PC-3 (cell line): Measurements from ENCODE around the gene OPTC. TPM values are rescaled to one million over a fixed set of nuclear protein-coding genes. Genes with fewer than 3 reads are reported as not detected.

Experiments used
- ATAC-seq: fragments of 200-7000 bp; cut with Tn5 transposase; 2 replicates; pipeline ENCODE4 v1.9.1; 2020; ENCODE audit warnings: mild to moderate bottlenecking, moderate library complexity
- BruUV-seq: library from RNA; stranded (reverse); fragments of 400-500 nt; replicated peaks from 2 replicates; lab custom pipeline; 2021; lab: Mats Ljungman, UMichigan
- CTCF ChIA-PET: fragments of 300-600 bp; sonication (Branson Sonifier 250); formaldehyde crosslinking; loops from one replicate; lab custom pipeline; 2022; ENCODE audit warnings: antibody characterized with exemption; lab: Charles Lee
- POLR2A ChIA-PET: fragments of 300-600 bp; sonication (Branson Sonifier 250); formaldehyde crosslinking; loops from one replicate; lab custom pipeline; 2022; ENCODE audit warnings: antibody characterized with exemption; ENCODE audit not compliant: unreplicated experiment; lab: Charles Lee
- DNase-seq: peaks from one replicate; pipeline ENCODE4 v3.0.0-alpha.2; 2015
- H2AFZ ChIP-seq: fragments of 300-600 bp; sonication (generic); 2 replicates; pipeline ENCODE4 v1.6.0; 2016; ENCODE audit warnings: antibody characterized with exemption, low read length
- H3F3A ChIP-seq: fragments of 300-600 bp; sonication (generic); one replicate; pipeline ENCODE4 v1.6.0; 2017; ENCODE audit warnings: antibody characterized with exemption, low read length, control low read depth, mild to moderate bottlenecking; ENCODE audit not compliant: unreplicated experiment
- H3K27ac ChIP-seq: fragments of 300-600 bp; sonication (generic); 2 replicates; pipeline ENCODE4 v1.5.1; 2016; ENCODE audit warnings: mild to moderate bottlenecking, low read length
- H3K27me3 ChIP-seq: fragments of 300-600 bp; sonication (generic); 2 replicates; pipeline ENCODE4 v1.6.1; 2016; ENCODE audit warnings: low read length, mixed read lengths
- H3K36me3 ChIP-seq: fragments of 300-600 bp; sonication (generic); 2 replicates; pipeline ENCODE4 v1.6.1; 2016; ENCODE audit warnings: low read depth, mixed run types, low read length, mixed read lengths
- H3K4me1 ChIP-seq: fragments of 300-600 bp; sonication (generic); 2 replicates; pipeline ENCODE4 v1.5.1; 2016; ENCODE audit warnings: low read length; ENCODE audit not compliant: insufficient read depth
- H3K4me2 ChIP-seq: fragments of 300-600 bp; sonication (generic); 2 replicates; pipeline ENCODE4 v1.6.0; 2016; ENCODE audit warnings: low read length
- H3K4me3 ChIP-seq: fragments of 300-600 bp; sonication (generic); 2 replicates; pipeline ENCODE4 v1.5.1; 2016; ENCODE audit warnings: mild to moderate bottlenecking, low read length, mixed read lengths
- H3K79me2 ChIP-seq: fragments of 300-600 bp; sonication (generic); 2 replicates; pipeline ENCODE4 v1.6.1; 2017; ENCODE audit warnings: low read length, mixed read lengths
- H3K9ac ChIP-seq: fragments of 300-600 bp; sonication (generic); 2 replicates; pipeline ENCODE4 v1.6.0; 2016; ENCODE audit warnings: mild to moderate bottlenecking, low read length
- H3K9me2 ChIP-seq: fragments of 300-600 bp; sonication (generic); replicated peaks from 2 replicates; pipeline ENCODE4 v1.6.1; 2016; ENCODE audit warnings: mixed run types, low read length, mixed read lengths
- H3K9me3 ChIP-seq: fragments of 300-600 bp; sonication (generic); 2 replicates; pipeline ENCODE4 v1.6.1; 2016; ENCODE audit warnings: low read length, mixed read lengths
- H4K20me1 ChIP-seq: fragments of 300-600 bp; sonication (generic); 2 replicates; pipeline ENCODE4 v1.6.1; 2016; ENCODE audit warnings: low read length, mixed read lengths
- CTCF ChIP-seq: fragments of 300-600 bp; sonication (generic); conservative IDR thresholded peaks from 2 replicates; pipeline ENCODE4 v1.5.1; 2017; ENCODE audit warnings: antibody characterized with exemption, low read depth, mild to moderate bottlenecking, low read length
- EZH2 ChIP-seq: fragments of 300-600 bp; sonication (generic); IDR thresholded peaks from one replicate; pipeline ENCODE4 v1.6.1; 2017; ENCODE audit warnings: antibody characterized with exemption, mild to moderate bottlenecking, low read length; ENCODE audit not compliant: unreplicated experiment
- EZH2phosphoT487 ChIP-seq: fragments of 300-600 bp; sonication (generic); IDR thresholded peaks from 2 replicates; pipeline ENCODE4 v1.6.1; 2018; ENCODE audit warnings: mild to moderate bottlenecking, antibody characterized with exemption, low read length, borderline replicate concordance
- intact Hi-C: fragments of 100-400 bp; cut with micrococcal nuclease; formaldehyde crosslinking; loops from 2 replicates; pipeline ENCODE4 v1.9.0; 2023
- total RNA-seq: library from RNA; depleted of rRNA; stranded (reverse); fragments of >200 nt; gene quantifications from 2 replicates; pipeline ENCODE4 v1.2.3, GENCODE V29; 2014; rRNA removed

Gene OPTC
- total RNA-seq, 1 experiment from 2014 or later: not detected

DNA sequence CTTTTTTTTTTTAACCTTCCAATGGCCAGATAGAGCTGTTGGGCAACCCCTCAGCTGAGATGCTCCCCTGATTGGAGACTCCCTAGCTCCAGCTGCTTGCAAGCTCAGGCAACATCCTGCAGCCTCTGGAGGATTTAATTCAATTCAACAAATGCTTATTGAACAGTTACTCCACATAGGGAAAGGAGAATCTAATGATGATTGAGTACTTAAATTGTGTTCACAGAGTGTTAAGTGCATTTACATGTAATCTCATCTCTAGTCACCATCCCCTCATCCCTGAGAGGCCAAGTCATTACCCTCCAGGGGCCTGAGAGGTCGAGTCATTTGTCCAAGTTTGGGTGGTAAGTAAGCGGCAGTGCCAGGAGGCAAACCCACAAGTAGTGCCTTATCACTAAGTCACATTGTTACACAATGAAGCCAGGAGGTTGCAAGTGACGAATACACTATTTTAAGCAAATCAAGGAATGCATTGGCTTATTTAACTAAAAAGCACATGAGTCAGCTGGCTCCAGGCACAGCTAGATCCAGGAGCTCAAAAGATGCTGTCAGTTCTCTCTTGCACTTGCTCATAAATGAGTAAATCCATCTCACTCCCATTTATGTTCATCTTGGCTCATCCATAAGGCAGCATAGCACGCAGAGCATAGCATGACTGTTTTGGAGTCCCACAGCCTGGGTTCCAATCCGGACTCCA is 64.3 kb downstream of the OPTC start:
- peaks cover 49% of the 10 kb centered on the region for H3K4me1 ChIP-seq
- ChIA-PET CTCF (interaction anchor here (0.6 to 1.2 kb wide), 4 partner anchors 28 to 291 kb away, joined by 3 to 6 read pairs (median 3); no protein-coding TSS in a partner anchor), POLR2A (interaction anchor here (0.6 to 0.9 kb wide), 3 partner anchors 9 to 69 kb away, joined by 3 to 6 read pairs (median 4); no protein-coding TSS in a partner anchor)
- DNase-seq (peak; percentile 99), ATAC-seq (peak; percentile 77)
- H3K27ac ChIP-seq: peak overlapping the region; percentile 97
- no peak for TF ChIP-seq CTCF
- no peak for TF ChIP-seq EZH2
- TF ChIP-seq EZH2phosphoT487: no peak
- peak overlapping the region; percentile 27; the same call in 1 of the 2 replicates for H3K4me3 ChIP-seq
- H2AFZ ChIP-seq: peak overlapping the region; percentile 58; the same call in 1 of the 2 replicates
- H3K9me2 ChIP-seq: no peaks in the 10 kb centered on the region
- H3F3A ChIP-seq: peaks cover 19% of the 10 kb centered on the region
- H3K9me3 ChIP-seq: no peaks in the 10 kb centered on the region
- no TSS peak for BruUV-seq
- no peaks in the 10 kb centered on the region for H3K79me2 ChIP-seq
- H3K4me2 ChIP-seq: peak overlapping the region; percentile 69
- intact Hi-C loops: loop anchor here (1.0 to 2.0 kb wide), 4 partner anchors 31 to 68 kb away; partner anchors contain the start of gene ATP2B4
- no peaks in the 10 kb centered on the region for H3K27me3 ChIP-seq
- H3K36me3 ChIP-seq: no peaks in the 10 kb centered on the region
- H4K20me1 ChIP-seq: no peaks in the 10 kb centered on the region
- peak overlapping the region; percentile 79 for H3K9ac ChIP-seq

Other genes starting within 250 kb of the OPTC start
- 2.2 and 2.4 TPM in 2 replicates for gene BTG2, start 188.6 kb upstream of the OPTC start, total RNA-seq
- gene FMOD, start 143.0 kb upstream of the OPTC start, total RNA-seq: not detected in 2 replicates
- not detected in 2 replicates for gene PRELP, start 18.3 kb upstream of the OPTC start, total RNA-seq
- 32.7 and 49.5 TPM in 2 replicates for gene ATP2B4, start 132.7 kb downstream of the OPTC start, total RNA-seq